Measurements from ENCODE around the gene PTPRO. TPM values are rescaled to one million over a fixed set of nuclear protein-coding genes. Genes with fewer than 3 reads are reported as not detected.
"Not testable (repeated sequence)": the region's sequence is repeated elsewhere in the genome, so short reads cannot be mapped to it uniquely, and the experiment has no call there.

The PTPRO gene
- polyA plus RNA-seq, 3 donors, result 182 to 264 (median 205) TPM

DNA sequence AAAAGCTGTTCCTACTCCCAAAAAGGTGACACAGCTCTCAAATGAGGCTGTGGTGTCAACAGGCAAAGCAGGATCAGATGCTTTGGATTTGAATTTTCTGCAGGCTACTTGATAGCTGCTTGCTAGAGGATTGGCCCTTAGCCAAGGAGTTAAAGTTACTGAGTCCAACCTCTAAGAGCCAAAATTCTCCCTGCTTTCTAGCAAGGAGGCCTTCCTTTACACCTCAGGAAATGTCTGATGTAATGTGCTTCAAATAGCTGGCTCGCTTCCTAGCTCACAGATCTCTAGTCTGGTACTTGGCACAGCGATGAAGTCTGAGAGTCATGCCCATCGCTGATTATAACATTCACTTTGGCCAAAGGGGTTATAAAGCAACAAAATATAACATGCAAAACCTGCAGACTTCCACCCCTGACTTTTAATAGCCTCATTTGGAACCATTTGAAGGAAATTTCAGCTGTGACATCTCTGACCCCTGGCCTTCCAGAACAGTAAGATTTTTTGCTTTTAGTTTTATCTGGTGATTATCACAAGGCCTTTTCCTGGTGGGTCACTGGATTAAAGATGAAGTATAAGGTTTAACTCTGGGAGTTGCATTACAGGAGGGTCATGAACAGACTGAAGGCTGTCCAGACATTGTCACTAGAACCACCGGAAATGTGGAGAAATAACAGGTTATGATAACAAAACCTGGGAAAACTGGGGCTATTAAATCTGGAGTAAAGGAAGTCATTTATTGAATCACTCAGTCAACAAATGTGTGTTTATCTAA lies 277.1 kb downstream of the PTPRO start:
- DNase-seq, result peak; percentile 51

DNA sequence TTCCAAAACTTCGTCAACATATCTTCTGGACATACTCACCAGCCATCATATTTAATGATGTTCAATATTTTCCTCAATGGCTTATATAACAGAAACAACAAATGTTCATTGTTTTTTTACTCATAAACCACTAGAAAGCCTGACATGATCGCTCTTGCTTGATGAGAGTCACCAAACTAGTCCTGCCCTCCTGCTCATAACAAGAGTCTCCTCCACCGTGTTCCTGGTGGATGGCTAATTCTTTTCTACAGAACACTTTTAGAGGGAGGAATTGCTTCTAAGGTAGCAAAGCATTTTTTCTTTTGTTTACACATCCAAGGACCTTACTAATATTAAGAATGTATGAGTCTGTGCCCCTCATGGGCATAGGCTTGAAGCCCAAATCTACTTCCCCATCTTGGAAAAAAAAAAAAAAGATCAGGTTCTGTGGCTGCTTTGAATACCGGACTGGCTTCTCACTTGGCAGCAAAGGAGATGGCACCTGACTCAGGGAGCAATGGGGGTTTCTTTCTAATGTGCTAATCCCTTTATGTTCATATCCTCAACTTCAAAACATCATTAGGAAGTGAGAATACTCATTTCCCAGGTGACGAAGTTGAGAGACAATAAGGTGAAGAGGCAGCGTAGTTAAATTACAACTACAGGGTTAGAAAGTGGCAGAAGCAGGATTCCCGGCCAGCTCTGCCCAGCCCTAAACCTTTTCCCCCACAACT lies 278.1 kb downstream of the PTPRO start:
- no peak for DNase-seq

- DNase-seq, result no peak
These were observed 279.0 kb downstream of the PTPRO start for GRCh38 chr12:15601210-15601800.

- DNase-seq, result no peak
These were observed 279.9 kb downstream of the PTPRO start for GRCh38 chr12:15602051-15602672.

DNA sequence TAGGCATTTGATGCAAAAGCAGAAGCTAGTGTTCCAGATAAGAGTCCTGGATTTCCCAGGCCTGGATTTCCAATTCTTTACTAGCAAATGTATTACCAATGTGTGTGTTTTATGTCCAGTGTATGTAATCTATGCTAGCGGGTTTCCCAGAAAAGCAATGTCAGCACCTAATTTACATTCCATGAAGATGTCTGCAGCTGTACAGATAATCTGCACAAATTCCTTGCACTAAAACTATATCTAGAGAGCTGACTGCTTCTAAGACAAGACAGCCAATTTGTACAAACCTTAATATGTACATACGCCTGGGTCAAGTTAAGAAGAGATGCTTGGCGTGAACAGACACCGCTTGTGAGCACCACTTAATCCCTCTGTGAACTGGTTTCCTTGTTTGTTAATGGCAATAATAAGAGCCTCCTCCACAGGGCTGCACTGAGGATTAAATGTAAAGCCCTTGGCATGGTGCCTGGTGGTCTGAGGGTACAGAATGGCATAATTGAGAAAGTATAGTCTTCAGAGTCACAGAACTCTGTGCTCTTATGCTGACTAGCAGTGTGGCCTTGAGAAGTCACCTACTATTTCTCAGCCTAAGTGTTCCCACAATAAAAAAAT lies 281.3 kb downstream of the PTPRO start:
- no peak for DNase-seq

- DNase-seq, result no peak
These were observed 283.7 kb downstream of the PTPRO start for GRCh38 chr12:15605881-15606590.

DNA sequence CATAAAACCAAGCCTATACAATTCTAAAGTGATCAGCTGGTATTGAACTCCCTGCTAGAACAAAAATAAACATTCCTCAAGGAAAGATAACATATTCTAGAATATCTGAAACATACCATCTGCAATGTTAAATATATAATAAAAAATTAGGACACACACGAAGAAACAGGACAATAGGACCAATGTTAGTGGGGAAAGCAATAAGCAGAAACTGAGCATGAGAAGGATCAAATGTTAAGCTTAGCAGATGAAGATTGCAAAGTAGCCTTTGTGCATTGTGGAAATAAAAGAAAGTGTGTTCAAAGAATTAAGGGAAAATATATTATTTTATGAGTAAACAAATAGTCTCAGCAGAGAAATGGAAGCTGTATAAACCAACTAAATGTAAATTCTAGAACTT lies 286.1 kb downstream of the PTPRO start:
- DNase-seq, result no peak

DNA sequence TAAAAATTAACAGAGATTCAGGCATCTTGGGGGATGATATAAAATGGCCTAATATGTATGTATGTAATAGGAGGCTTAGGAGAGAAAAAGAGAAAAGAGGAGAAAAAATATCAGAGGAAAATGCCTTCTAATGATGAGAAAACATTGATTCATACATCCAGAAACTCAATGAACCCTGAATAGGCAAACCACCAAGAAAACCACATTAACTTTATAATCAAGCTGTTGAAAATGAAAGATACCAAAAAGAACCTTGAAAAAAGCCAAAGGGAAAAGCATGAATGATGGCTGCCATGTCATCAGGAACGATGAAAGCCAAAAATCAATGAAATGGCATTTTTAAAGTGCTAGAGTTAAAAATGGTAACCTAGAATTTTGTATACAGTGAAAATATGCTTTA lies 286.6 kb downstream of the PTPRO start:
- DNase-seq, result no peak

- no peak for DNase-seq
These were observed 291.7 kb downstream of the PTPRO start for GRCh38 chr12:15613981-15614380.

GRCh38 chr12:15616495-15616894 lies 294.2 kb downstream of the PTPRO start:
- DNase-seq, result not testable (repeated sequence)

DNA sequence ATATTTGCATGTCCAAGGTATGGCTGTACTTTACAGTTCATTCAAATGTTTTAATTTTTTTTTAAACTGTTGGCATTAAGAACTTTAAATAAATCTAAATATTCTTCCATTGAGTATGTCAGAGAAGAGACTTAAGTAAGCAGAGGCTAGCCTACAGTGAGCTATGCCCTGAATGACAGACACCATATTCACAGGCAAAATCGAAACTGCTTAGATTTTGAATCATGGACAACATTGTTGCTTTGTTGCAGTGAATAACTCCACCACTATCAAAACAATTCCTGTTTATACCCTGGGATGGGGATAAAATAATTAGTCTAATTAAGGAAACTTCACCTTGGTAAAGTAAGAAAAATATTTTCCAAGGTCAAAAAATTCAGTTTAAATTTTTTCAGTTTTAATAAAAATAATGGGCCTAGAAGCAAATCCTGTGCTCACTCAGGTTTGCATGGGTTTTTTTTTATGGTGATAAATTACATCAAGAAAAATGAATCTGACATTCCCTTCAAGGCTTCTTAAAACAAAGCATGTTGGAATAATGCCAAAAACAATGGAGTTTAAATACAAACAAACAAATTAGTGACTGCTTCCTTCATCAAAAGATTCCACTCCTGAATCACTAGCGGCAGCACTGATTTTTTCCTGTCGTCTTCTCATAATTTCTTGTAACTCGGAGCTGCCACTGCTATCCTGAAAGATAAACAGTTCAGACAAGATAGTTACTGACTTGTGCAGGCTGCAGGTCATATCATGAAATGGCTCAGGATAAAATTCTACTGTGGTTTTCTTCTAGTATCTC lies 298.6 kb downstream of the PTPRO start:
- DNase-seq, result no peak

GRCh38 chr12:15625075-15625474 lies 302.8 kb downstream of the PTPRO start:
- DNase-seq, result no peak

DNA sequence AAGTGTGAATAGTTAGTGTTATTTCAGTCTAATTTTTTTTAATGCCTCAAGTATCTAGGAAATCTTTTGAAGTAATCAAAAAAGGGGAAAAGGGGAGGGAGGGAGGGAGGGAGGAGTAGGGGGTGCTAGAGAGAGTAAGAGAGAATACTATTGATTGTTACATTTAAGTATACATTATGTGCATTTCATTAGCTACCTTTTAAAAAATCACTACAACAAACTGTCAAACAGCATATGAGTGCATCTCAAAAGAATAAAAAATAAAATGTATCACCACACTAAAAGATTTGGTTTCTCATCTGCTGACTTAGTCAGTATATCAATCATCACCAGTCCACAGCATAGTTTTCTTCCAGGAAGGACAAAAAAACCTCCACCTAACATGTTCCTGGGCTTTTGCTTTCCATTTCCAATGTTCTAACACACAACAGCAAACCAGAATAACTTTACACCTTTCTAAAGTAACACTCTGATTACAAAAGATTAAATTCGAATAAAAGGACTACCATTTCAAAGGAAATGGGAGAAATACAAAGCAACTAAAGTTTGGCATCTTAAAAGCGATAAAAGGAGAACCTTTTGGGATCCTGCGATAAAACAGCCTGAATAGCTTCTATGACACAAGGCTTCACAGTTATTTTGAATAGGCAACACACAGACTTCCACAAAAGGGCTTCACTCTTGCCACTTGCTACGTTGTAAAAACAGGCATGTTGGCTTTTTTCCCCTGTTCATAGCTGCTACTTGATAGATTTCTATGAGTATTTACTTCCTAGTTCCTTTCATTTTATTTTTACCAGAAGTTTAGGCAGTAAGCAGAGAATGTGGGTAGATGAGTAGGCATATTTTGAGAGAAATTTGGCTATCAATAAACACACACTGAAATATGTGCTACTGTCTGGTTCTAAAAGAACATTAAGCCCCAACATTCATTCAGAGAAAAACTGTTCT lies 306.0 kb downstream of the PTPRO start:
- DNase-seq, result no peak

DNA sequence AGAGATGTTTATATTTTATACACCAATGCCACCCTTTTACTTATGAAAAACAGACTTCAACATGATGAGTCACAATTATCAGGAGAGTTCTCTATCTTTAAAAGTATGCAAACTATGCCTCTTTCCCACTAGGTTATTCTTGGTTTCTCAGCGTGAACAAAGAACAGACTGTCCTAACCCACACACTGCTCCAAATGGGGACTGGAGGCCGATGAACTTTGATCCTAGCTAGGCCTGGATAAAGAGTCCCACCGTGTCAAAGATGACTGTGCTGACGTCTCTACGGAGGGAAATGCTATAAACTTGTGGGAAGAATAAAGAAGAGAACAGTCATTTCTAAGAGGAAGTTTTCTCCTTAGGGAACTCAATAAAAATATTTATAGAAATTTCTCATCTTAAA lies 306.8 kb downstream of the PTPRO start:
- no peak for DNase-seq

DNA sequence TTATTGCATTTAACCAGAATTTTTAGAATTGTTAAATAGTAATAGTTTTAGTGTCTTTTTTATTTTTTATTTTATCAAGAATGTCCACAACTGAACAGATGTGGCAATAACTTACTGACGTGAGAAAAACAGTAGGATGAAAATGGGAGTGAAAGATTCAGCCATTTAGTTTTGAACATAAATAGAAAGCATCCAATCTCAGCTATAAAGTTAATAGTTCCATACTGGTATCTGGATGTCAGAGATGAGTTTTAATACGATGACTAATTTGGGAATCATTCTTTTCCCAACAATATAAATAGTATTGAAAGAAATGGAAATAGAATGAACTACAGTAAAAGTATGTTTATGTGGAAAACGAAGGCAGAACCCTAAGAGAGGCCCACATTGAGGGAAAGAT lies 307.5 kb downstream of the PTPRO start:
- DNase-seq, result no peak

- DNase-seq, result no peak
These were observed 308.9 kb downstream of the PTPRO start for GRCh38 chr12:15631007-15631715.

DNA sequence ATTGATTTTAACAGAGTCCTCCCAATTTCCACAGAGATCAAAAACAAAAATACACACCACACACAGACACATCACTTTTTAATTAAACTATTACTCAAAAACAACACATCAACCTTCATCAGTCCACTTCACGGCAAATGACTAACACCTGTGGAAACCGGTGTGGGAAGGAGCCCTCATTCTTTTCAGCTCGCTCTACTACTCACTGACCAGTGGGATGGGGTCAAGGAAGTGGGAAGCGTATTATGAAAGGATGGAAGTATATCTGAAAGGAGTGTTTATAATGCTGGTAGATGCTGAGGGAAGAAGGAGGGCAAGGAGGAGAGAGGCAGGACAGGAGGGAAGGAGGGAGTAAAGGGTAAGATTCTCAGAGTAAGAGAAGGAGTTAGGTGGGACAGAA lies 310.4 kb downstream of the PTPRO start:
- DNase-seq, result no peak

DNA sequence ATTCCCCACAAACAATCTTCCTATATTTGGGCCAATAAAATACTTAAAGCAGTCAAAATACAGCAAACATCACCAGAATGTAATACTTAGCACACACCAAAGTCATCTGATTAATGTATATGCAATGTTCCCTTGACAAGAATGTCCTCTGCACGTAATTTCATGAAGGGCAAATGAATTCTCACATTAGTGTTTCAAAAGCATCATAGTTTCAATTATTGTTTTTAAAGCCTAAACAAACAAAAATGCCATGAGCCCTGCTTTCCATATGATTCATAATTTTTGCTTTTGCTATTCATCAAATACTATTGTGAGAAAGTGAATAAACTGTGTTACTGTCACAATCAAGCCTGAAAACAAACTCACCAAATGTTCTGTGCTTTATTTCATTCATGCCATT lies 310.9 kb downstream of the PTPRO start:
- no peak for DNase-seq
